UCSD-AML1 (cell line): ENCODE data around the gene CDIP1.
A peak's percentile ranks its signal among the peaks of the same experiment; 100 is the strongest.

Experiments used
- DNase-seq: peaks from one replicate; lab custom pipeline; 2025; ENCODE audit not compliant: unreplicated experiment; lab: John Stamatoyannopoulos, UW

Gene CDIP1

DNA sequence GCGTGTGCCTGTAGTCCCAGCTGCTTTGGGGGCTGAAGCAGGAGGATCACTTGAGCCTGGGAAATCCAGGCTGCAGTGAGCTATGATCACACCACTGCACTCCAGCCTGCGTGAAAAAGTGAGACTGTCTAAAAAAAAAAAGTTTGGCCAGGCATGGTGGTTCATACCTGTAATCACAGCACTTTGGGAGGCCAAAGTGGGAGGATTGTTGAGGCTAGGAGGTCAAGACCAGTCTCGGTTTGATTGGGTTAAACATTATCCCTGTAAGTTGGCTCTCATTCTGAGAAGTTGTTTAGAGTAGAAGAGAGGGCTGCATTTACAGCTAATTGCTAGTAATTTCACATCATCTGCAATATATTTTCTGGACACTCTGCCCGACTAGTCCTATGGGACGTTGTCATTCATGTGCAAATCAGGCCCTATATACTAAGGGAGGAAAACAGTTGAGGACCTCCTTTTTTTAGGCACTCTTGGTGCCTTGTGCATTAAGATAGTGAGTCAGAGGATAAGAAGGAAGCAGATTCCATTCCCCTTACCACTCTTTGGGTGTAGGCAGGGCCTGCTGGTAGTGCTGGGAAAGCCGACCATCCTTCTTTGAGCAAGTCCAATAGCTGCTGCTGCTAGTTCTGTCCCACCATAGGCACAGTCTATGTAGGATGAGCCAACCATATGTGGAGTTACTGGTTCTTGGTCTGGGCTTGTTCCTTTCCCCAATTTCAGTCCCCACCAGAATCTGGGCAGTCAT is 43.7 kb downstream of the CDIP1 start:
- DNase-seq = no peak

GRCh38 chr16:4491898-4492297 is 46.7 kb downstream of the CDIP1 start:
- DNase-seq = no peak

GRCh38 chr16:4489030-4489429 is 49.5 kb downstream of the CDIP1 start:
- DNase-seq = no peak

DNA sequence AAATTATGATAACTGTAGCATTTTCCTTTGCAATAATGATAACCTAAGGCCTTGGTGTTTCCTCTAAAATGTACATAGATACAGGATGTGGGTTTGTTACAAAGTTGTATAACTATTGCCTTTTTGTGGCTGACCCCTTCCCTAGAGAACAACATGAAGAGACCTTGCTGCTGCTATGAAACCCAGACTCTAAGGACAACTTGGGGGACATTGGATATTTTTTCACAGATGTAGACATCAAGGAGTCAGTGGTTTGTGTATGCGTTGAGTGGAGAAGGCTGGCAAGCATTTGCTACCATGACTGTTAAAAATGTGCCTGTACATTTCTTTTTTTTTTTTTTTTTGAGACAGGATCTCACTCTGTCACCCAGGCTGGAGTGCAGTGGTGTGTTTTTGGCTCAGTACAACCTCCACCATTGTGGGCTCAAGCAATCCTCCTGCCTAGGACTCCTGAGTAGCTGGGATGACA is 50.0 kb downstream of the CDIP1 start:
- no peak for DNase-seq

DNA sequence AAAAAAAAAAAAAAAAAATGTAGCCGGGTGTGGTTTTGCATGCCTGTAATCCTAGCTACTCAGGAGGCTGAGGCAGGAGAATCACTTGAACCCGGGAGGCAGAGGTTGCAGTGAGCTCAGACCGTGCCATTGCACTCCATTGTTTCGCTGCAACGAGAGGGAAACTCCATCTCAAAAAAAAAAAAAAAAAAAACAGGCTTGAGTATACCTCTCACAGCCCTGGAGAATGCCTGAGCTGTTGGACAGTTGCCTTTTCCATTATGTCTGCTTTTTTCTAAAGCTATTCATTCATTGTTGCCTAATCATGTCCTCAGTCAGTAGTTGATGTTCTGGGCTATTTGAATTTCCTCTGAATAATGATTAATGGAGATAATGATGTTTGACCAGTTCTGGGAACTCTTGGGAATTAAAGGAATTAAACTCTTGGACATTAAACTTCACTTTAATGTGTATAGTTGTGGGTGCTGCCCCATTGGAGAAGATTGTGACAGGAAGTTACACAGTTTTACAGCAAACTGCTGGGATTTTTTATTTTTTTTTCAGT is 50.5 kb downstream of the CDIP1 start:
- DNase-seq = no peak

GRCh38 chr16:4486126-4486893 is 52.3 kb downstream of the CDIP1 start:
- no peak for DNase-seq

DNA sequence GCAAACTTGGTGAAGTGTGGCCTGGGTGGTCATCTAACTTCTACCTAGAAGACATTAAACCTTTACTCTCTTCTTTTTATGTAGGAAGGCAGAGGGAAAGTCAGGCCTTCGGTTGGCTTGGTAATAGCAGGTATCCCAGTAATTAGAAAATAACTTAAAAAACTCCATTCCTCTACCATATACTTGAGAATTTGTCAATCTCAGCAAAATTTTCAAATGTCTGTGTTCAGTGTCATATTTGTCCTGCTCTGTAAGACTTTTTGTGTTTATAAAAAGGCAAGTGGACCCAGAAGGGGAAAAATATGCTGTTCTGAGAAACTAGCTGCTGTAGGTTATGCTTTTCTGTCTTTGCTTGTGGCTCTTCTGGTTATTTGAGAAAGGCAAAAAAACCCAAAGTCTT is 56.6 kb downstream of the CDIP1 start:
- no peak for DNase-seq

GRCh38 chr16:4481526-4481925 is 57.0 kb downstream of the CDIP1 start:
- no peak for DNase-seq

DNA sequence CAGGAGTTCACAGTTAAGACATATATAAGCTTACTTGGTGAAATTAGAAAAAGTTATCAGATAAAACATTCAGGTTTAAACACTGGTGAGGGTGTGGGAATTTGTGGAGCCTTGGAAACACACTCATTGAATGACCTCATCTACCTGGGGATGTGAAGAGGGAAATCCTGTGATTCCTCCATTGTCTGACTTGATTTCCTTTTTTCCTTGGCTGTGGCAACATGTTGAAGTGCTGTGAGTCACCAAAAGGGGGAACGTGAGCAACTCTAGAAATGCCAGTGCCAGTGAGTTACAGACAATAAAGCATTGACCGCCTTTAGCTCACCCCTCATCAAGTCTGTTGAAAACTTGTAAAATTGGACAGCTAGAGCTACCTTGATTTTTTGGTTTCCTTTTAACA is 60.6 kb downstream of the CDIP1 start:
- no peak for DNase-seq

DNA sequence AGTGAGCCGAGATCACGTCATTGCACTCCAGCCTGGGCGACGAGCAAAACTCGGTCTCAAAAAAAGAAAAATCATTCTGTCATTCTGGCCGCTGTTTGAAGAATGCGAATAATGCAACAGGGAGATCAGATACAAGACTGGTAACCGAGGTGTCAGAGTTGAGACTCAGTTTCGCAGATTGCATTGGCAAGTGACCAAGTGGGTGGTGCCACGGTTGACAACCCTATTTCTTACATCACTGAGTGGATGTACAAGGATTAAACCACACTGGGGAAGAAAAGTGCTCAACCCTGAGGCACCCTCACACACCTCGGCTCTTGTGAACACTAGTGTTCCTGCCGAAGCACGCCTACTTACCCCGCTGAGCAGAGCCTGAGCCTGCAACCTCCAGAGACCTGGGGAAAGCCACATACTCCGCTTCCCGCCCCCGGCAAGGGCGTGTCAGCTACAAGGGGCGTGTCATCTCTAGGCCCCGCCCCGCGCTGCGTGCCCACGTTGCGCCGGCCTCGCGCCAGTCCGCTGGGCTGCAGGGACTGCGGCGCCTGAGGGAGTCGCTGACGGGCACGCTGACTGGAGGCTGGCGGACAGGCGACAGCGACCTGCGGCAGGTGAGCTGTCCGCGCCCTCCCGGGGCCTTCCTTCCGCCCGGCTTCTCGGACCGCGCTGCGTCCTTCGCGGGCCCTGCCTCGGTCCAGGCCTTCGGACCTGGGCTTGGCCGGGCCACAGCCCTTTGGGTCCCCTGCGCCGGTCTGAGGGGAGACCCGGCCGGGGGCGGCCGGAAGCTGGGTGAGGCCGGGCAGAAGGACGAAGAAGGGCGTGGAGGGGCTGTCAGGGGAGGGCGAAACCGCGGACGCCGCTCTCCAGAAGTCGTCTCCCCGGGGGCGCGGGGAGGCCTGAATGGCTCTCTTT is 62.4 kb downstream of the CDIP1 start, which contains the start of gene HMOX2:
Gene HMOX2 (plus strand): TSS at position 519 of the 909 bp plus-strand sequence. CDS start 29,127 bp downstream, outside the sequence.
- peak; percentile 95 for DNase-seq

DNA sequence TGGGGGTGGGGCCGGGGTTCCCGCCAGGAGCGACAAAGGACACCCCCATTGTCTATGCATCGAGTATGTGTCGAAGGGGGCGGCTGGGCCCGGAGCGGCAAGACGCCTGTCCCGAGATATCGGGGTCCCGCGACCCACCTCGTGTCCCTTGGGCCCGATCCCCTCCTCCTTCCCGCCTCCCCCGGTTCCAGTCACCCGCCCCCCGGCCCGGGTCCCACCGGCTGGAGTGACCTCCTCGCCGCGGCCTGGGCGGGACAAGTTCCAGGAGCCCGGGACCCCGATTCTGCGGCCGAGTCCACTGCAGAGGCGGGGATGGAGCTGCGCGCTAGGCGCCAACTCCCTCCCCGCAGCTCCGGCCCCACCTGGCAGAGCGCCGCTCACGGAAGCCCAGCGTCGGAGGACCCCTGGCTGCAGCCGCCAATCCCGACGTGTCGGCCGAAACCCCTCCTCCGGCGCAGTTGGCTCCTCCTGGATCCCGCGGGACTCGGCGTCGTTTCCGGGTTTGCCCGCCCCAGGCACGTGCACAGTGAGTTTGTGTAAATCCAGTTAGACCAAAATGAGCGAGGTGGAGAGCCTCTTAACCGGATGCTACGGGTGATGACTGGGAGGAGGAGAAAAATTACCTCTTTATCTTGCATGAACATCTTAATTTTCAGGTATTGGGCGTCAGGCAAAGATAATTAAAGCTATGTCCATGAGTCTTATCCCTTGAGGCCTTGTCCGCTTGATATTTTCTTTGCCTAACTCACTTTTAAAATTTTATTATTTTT is 64.2 kb downstream of the CDIP1 start, which contains the start of gene NMRAL1:
Gene NMRAL1 (minus strand): TSS at position 434 of the 770 bp plus-strand sequence. CDS start 493 bp downstream, outside the sequence.
- DNase-seq = peak; percentile 93

GRCh38 chr16:4472880-4473279 is 65.7 kb downstream of the CDIP1 start:
- no peak for DNase-seq

DNA sequence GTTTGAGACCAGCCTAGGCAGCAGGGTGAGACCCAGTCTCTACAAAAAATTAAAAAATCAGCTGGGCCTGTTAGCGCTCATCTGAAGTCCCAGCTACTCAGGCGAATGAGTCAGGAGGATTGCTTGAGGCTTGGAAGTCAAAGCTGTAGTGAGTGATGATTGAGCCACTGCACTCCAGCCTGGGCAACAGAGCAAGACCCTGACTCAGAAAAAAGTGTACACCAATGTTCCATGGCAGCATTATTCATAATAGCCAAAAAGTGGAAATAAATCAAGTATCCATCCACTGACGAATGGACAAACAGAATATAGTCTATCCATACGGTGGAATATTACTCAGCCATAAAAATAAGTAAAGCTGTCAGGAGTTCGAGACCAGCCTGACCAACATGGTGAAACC is 66.7 kb downstream of the CDIP1 start:
- DNase-seq = no peak

DNA sequence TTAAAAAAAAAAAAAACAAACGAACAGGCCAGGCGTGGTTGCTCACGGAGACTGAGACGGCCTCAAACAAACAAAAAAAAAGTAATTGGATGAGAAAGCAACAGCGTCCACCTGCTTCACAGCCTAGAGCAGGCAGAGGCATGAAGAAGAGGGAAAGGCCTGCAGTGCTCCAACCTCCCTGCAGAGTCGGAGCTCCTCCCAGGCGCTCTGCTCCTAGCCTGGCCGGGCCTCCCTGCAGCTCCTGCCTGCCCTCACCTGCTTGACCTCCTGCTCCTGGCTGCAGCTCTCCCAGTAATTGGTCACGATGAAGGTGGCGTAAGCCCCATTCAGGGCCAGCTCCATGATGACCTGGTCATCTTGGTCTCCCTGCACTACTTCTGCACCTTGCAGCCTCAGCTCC is 69.6 kb downstream of the CDIP1 start:
- no peak for DNase-seq

DNA sequence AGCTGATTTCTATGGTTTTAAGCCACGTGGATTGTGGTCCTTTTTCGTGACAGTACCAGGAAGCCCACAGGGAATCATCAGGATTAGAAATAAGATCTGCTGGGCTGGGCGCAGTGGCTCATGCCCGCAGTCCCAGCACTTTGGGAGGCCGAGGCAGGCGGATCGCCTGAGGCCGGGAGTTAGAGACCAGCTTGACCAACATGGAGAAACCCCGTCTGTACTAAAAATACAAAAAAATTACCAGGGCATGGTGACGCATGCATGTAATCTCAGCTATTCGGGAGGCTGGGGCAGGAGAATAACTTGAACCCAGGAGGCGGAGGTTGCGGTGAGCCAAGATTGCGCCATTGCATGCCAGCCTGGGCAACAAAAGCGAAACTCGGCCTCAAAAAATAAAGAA is 70.7 kb downstream of the CDIP1 start:
- DNase-seq = no peak

- no peak for DNase-seq
Observed at GRCh38 chr16:4465977-4466779, 72.4 kb downstream of the CDIP1 start.

GRCh38 chr16:4463522-4464163 is 74.9 kb downstream of the CDIP1 start:
- no peak for DNase-seq

- DNase-seq = no peak
Observed at GRCh38 chr16:4461250-4462085, 77.1 kb downstream of the CDIP1 start.
